Measurements from ENCODE around the gene SYNE4.

GRCh38 chr19:35959968-35960320 lies 48.7 kb downstream of the SYNE4 start:
- TF ChIP-seq CTCF (IDR thresholded peaks at IDR 0.05) = no peak
- no peak for TF ChIP-seq POLR2A (IDR thresholded peaks at IDR 0.05)

All from testis (tissue), 2 donors.